A673 (cell line): ENCODE measurements around the gene PDGFB. TPM values are rescaled to one million over a fixed set of nuclear protein-coding genes. Genes with fewer than 3 reads are reported as not detected.

Source experiments
- BruUV-seq: library from RNA; stranded (reverse); fragments of 400-500 nt; replicated peaks from 2 replicates; lab custom pipeline; 2021; lab: Mats Ljungman, UMichigan
- CTCF ChIA-PET: fragments of 300-600 bp; sonication (Branson Sonifier 250); formaldehyde crosslinking; loops from one replicate; lab custom pipeline; 2022; ENCODE audit warnings: antibody characterized with exemption; lab: Charles Lee
- POLR2A ChIA-PET: fragments of 300-600 bp; sonication (Branson Sonifier 250); formaldehyde crosslinking; loops from one replicate; lab custom pipeline; 2022; ENCODE audit warnings: antibody characterized with exemption; ENCODE audit not compliant: low non-redundant PET; lab: Charles Lee
- DNase-seq: peaks from one replicate; pipeline ENCODE4 v3.0.0-alpha.2; 2015; ENCODE audit warnings: low spot score
- H3K27ac ChIP-seq: fragments of 200-600 bp; sonication (generic); 2 replicates; pipeline ENCODE4 v1.5.1; 2016; ENCODE audit warnings: mixed run types, low read depth, mild to moderate bottlenecking, mixed read lengths, antibody characterized with exemption, low read length; ENCODE audit not compliant: poor library complexity, severe bottlenecking
- H3K27me3 ChIP-seq: fragments of 200-600 bp; sonication (generic); replicated peaks from 2 replicates; pipeline ENCODE4 v1.6.1; 2017; ENCODE audit warnings: mixed run types, low read depth, mild to moderate bottlenecking, mixed read lengths, antibody characterized with exemption, low read length; ENCODE audit not compliant: insufficient read depth, poor library complexity
- H3K36me3 ChIP-seq: fragments of 200-600 bp; sonication (generic); 2 replicates; pipeline ENCODE4 v1.6.1; 2016; ENCODE audit warnings: mixed run types, mild to moderate bottlenecking, mixed read lengths, antibody characterized with exemption, low read length; ENCODE audit not compliant: insufficient read depth, poor library complexity, severe bottlenecking
- H3K4me1 ChIP-seq: fragments of 200-600 bp; sonication (generic); 2 replicates; pipeline ENCODE4 v1.6.1; 2017; ENCODE audit warnings: mixed run types, mild to moderate bottlenecking, mixed read lengths, antibody characterized with exemption, low read length; ENCODE audit not compliant: insufficient read depth, poor library complexity, severe bottlenecking
- H3K4me3 ChIP-seq: fragments of 200-600 bp; sonication (generic); 2 replicates; pipeline ENCODE4 v1.5.1; 2016; ENCODE audit warnings: low read depth, mixed run types, mild to moderate bottlenecking, mixed read lengths, low read length; ENCODE audit not compliant: poor library complexity, severe bottlenecking
- H3K9me3 ChIP-seq: fragments of 200-600 bp; sonication (generic); 2 replicates; pipeline ENCODE4 v1.6.1; 2016; ENCODE audit warnings: mixed run types, low read depth, mild to moderate bottlenecking, mixed read lengths, antibody characterized with exemption, low read length; ENCODE audit not compliant: poor library complexity, severe bottlenecking
- CTCF ChIP-seq: fragments of 300-800, 200-600 bp; sonication (generic); conservative IDR thresholded peaks from 2 replicates; pipeline ENCODE4 v1.5.1; 2017; ENCODE audit warnings: low read depth, mild to moderate bottlenecking, antibody characterized with exemption, low read length, moderate library complexity, mixed read lengths
- EZH2 ChIP-seq: fragments of 200-600 bp; sonication (generic); IDR thresholded peaks from 2 replicates; pipeline ENCODE4 v1.6.1; 2017; ENCODE audit warnings: borderline replicate concordance, low read depth, mild to moderate bottlenecking, mixed read lengths, antibody characterized with exemption, low read length; ENCODE audit not compliant: poor library complexity, severe bottlenecking
- intact Hi-C: fragments of 100-400 bp; cut with micrococcal nuclease; formaldehyde crosslinking; loops from one replicate; pipeline ENCODE4 v1.10.0; 2022; ENCODE audit not compliant: unreplicated experiment
- total RNA-seq: library from RNA; stranded (reverse); gene quantifications from 2 replicates; pipeline ENCODE4 v1.2.3, GENCODE V29; 2021

PDGFB gene
- total RNA-seq, 1 experiment from 2014 or later = 0.09 TPM

GRCh38 chr22:39249086-39249704, 4.4 kb upstream of the PDGFB start:
- no peak overlapping the region for H3K27ac ChIP-seq
- no TSS peak for BruUV-seq
- DNase-seq = no peak
- peaks cover under 1% of the 10 kb centered on the region for H3K4me1 ChIP-seq
- H3K36me3 ChIP-seq = no peaks in the 10 kb centered on the region
- no peak for TF ChIP-seq EZH2
- no peak overlapping the region for H3K4me3 ChIP-seq
- H3K27me3 ChIP-seq = peaks cover 22% of the 10 kb centered on the region
- no peaks in the 10 kb centered on the region for H3K9me3 ChIP-seq
- ChIA-PET CTCF (no interaction called here), POLR2A (no interaction called here)
- intact Hi-C loops = loop anchor here (10.0 kb wide), 1 partner anchor 74 kb away; no protein-coding TSS in a partner anchor

GRCh38 chr22:39248254-39248653, 3.5 kb upstream of the PDGFB start:
- POLR2A ChIA-PET = no interaction called here
- Histone ChIP-seq H3K27me3 (peaks cover 31% of the 10 kb centered on the region), H3K9me3 (no peaks in the 10 kb centered on the region), H3K36me3 (no peaks in the 10 kb centered on the region), H3K4me3 (no peak overlapping the region), H3K4me1 (peaks cover 10% of the 10 kb centered on the region), H3K27ac (no peak overlapping the region)
- intact Hi-C loops = loop anchor here (10.0 kb wide), 1 partner anchor 73 kb away; no protein-coding TSS in a partner anchor
- CTCF ChIA-PET = no interaction called here
- TF ChIP-seq CTCF (no peak), EZH2 (no peak)
- BruUV-seq = no TSS peak
- DNase-seq = no peak

GRCh38 chr22:39247361-39247760, 2.6 kb upstream of the PDGFB start:
- ChIA-PET POLR2A (no interaction called here), CTCF (no interaction called here)
- Histone ChIP-seq H3K36me3 (no peaks in the 10 kb centered on the region), H3K27ac (no peak overlapping the region), H3K27me3 (peaks cover 40% of the 10 kb centered on the region), H3K9me3 (no peaks in the 10 kb centered on the region), H3K4me1 (peaks cover 18% of the 10 kb centered on the region), H3K4me3 (no peak overlapping the region)
- BruUV-seq = no TSS peak
- intact Hi-C loops = loop anchor here (10.0 kb wide), 1 partner anchor 73 kb away; no protein-coding TSS in a partner anchor
- no peak for DNase-seq
- no peak for TF ChIP-seq CTCF
- no peak for TF ChIP-seq EZH2
